ENCODE data around the gene AKNA.

The AKNA gene

DNA sequence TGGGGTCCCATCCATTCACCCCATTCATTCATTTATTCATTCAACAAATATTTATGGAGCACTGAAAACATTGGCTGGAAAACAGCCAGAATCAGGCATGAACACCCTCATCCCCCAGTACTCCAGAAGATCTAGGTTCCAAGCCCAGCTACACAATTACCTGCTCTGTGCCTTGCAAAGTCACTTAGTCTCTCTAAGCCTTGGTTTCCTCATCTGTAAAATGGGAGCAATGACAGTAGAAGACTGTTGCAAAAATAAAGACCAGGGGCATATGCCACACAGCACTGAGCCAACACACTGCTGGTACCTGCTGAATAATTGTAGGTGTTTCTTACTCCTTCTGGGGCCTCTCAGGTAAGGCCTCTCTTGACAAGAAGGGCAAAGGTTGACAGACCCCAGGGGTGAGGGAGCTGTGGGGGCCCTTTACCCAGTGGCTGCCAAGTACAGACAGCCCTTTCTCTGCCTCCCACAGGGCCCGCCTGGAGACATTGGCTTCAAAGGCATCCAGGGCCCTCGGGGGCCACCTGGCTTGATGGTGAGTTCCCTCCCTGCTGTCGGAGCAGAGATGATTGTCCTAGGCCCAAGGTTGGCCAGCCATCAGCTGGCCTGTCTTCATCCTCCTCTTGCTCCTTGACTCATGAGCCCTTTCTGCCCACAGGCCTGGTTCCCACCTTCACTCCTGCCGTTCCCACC lies 87.5 kb downstream of the AKNA start:
- peaks cover 2% of the 10 kb centered on the region; the same call in 1 of the 2 replicates for H3K4me1 ChIP-seq
- TF ChIP-seq, protein P1, sequence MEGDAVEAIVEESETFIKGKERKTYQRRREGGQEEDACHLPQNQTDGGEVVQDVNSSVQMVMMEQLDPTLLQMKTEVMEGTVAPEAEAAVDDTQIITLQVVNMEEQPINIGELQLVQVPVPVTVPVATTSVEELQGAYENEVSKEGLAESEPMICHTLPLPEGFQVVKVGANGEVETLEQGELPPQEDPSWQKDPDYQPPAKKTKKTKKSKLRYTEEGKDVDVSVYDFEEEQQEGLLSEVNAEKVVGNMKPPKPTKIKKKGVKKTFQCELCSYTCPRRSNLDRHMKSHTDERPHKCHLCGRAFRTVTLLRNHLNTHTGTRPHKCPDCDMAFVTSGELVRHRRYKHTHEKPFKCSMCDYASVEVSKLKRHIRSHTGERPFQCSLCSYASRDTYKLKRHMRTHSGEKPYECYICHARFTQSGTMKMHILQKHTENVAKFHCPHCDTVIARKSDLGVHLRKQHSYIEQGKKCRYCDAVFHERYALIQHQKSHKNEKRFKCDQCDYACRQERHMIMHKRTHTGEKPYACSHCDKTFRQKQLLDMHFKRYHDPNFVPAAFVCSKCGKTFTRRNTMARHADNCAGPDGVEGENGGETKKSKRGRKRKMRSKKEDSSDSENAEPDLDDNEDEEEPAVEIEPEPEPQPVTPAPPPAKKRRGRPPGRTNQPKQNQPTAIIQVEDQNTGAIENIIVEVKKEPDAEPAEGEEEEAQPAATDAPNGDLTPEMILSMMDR (IDR thresholded peaks at IDR 0.05; ENCODE audit: low read depth, low read length), result no peak
- no peaks in the 10 kb centered on the region for H3K9me3 ChIP-seq
- H3K36me3 ChIP-seq, result no peaks in the 10 kb centered on the region
- no peak overlapping the region for H3K4me3 ChIP-seq (ENCODE audit: low read depth, low read length)
- H3K27me3 ChIP-seq, result no peaks in the 10 kb centered on the region
- no peak for DNase-seq

DNA sequence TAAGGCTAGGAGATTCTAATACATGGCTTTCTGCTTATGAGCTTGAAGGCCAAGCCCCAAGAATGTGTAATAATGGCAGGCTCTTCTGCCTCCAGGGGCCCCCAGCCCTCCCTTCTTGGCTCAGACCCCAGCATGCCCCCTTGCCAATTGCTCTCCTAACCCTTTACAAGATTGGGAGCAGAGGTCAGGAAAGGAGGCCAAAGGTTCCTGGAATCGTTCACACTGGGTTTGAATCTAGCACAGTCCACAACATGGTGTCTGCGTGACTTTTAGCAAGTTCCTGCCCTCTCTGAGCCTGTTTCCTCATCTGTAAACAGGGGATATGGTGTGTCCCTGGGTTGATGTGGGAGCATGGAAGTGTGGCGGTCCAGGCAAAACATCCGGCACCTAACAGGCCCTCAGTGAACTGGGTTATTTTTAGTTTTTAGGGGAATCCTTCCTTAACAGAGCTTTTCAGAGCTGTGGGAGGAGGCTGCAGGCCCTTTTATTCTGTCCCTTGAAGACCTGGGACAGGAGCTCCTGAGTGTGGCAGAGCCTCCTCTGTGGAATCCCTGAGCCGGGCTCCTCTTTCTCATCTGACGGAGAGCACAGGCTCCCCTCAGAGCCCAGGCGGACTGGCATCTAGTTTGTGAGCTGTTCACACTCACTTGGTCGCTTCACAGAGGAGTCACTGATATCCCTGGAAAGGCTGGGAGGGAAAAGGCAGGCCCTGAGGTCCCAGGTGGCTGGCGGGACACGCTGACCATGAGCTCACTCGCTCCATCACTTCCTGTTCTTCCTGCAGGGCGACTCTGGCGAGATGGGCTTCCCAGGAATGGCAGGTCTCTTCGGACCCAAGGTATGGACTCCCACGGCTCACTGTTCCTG lies 88.3 kb downstream of the AKNA start:
- no peak for DNase-seq
- TF ChIP-seq, protein P1 (IDR thresholded peaks at IDR 0.05; ENCODE audit: low read depth, low read length), result no peak
- Histone ChIP-seq H3K27me3 (no peaks in the 10 kb centered on the region), H3K4me1 (no peaks in the 10 kb centered on the region), H3K36me3 (no peaks in the 10 kb centered on the region), H3K9me3 (no peaks in the 10 kb centered on the region), H3K4me3 (ENCODE audit: low read depth, low read length) (no peak overlapping the region)

DNA sequence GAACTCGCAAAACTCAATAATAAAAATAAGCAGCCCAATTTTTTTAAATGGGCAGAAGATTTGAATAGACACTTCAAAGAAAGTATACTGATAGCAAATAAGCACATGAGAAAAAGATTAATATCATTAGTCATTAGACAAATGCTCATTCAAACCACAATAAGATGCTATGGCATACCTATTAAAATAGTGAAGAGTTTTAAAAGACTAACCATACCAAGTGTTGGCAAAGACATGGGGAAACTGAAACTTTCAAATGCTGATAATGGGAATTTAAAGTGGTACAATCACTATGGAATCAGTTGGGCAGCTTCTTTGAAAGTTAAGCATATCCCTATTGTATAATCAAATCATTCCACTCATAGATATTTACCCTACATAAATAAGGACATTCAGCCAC lies 91.4 kb downstream of the AKNA start:
- no peak for DNase-seq
- no peaks in the 10 kb centered on the region for H3K9me3 ChIP-seq
- H3K4me3 ChIP-seq (ENCODE audit: low read depth, low read length), result no peak overlapping the region
- H3K4me1 ChIP-seq, result no peaks in the 10 kb centered on the region
- TF ChIP-seq, protein P1 (IDR thresholded peaks at IDR 0.05; ENCODE audit: low read depth, low read length), result no peak
- H3K36me3 ChIP-seq, result no peaks in the 10 kb centered on the region
- H3K27me3 ChIP-seq, result no peaks in the 10 kb centered on the region; the same call in 1 of the 2 replicates

DNA sequence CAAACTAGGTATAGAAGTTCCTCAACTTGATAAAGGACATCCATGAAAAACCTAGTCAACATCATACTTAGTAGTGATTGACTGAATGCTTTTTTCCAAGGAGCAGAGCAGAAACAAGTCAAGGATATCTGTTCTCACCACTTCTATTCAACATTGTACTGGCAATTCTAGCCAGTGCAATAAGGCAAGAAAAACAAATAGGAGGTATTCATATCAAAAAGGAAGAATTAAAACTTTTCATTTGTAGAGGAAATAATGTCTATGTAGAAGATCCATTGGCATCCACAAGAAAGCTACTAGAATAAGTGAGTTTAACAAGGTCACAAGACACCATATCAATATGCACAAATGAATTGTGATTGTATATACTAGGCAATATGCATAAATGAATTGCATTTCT lies 93.1 kb downstream of the AKNA start:
- DNase-seq, result no peak
- Histone ChIP-seq H3K36me3 (no peaks in the 10 kb centered on the region), H3K4me1 (no peaks in the 10 kb centered on the region), H3K27me3 (peaks cover 3% of the 10 kb centered on the region; the same call in 1 of the 2 replicates), H3K9me3 (no peaks in the 10 kb centered on the region), H3K4me3 (ENCODE audit: low read depth, low read length) (no peak overlapping the region)
- TF ChIP-seq, protein P1 (IDR thresholded peaks at IDR 0.05; ENCODE audit: low read depth, low read length), result no peak

DNA sequence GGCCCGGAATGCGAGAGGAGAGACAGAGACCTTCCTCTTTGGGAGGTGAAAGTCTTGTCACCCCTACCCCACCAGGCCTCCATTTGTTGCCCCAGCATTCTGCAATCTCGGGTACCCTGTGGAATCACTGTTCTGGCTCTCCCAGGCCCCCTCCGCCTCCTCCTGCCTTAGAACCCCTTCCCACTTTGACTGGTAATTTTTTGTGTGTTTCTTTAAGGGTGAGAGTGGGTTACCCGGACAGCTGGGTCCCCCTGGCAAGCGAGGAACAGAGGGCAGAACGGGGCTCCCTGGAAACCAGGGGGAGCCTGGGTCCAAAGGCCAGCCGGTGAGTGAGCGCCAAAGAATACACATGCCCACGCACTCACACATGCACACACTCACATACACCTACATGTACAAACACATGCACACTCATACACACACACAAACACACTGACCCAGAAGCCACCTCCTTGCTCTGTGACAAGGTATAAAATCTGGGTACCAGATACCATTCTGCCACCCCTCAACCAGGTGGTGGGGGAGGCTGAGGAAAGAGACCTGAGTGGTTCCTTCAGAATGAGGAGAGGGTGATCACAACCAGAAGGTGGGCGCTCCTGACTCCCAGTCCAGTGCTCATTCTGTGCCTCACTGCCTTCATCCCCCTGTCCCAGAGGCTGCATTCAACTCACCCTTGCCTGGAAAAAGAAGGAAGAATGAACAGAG lies 95.7 kb downstream of the AKNA start:
- Histone ChIP-seq H3K4me1 (no peaks in the 10 kb centered on the region), H3K9me3 (no peaks in the 10 kb centered on the region), H3K27me3 (peaks cover 3% of the 10 kb centered on the region; the same call in 1 of the 2 replicates), H3K36me3 (no peaks in the 10 kb centered on the region), H3K4me3 (ENCODE audit: low read depth, low read length) (no peak overlapping the region)
- TF ChIP-seq, protein P1 (IDR thresholded peaks at IDR 0.05; ENCODE audit: low read depth, low read length), result no peak
- no peak for DNase-seq

Data from BE2C (cell line).